ENCODE measurements around the gene ZSWIM8.

Gene ZSWIM8

DNA sequence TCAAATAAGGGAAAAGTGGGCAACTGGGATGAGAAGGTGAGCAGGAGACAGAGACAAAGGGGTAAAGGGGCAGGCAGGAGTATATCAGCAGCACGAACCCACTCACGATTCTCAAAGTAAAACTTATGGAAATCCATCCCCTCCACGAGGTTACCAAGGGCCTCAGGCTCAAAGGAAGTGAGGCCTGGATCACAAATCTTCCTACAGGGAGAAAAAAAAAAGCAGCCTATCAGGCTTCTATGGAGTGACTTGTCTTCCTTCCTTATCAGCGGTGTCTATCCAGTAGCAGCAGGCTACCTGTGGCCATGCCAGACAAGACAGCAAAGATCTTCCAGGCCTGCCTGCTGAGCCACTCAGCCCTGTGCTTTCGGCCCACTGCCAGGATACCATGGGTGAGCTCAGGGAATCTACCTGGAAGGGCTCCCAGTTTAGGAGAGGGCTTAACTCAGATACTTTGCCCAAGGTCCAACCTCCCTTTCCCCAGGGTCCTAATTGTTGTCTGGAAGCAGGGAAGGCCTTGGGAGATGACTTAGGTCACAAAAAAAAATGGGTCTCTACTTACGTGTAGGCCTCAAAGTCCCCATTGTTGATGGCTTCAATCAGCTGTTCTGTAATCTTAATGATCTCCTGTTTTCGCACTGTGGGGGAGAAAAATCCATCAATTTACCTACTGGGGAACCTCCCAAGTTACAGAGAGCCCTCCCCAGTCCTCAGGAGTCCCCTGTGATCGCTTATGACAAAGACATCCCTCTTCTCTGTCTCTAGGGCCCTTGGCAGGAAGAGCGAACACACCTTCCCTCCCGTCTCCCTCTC, 31.7 kb downstream of the ZSWIM8 start:
- CTCF ChIA-PET = interaction anchor here (0.7 to 1.5 kb wide), 5 partner anchors 9 to 390 kb away, joined by 3 to 13 read pairs (median 4); no protein-coding TSS in a partner anchor
- Histone ChIP-seq H3K36me3 (ENCODE audit: control insufficient read depth in 2 of 2, insufficient read depth in 1 of 2, low read length in 2 of 2) (peaks cover 4 to 50% of the 10 kb centered on the region in 2 experiments; a peak in 2 of 3 replicates), H3K4me1 (ENCODE audit: control insufficient read depth, insufficient read depth, low read length) (no peaks in the 10 kb centered on the region)

DNA sequence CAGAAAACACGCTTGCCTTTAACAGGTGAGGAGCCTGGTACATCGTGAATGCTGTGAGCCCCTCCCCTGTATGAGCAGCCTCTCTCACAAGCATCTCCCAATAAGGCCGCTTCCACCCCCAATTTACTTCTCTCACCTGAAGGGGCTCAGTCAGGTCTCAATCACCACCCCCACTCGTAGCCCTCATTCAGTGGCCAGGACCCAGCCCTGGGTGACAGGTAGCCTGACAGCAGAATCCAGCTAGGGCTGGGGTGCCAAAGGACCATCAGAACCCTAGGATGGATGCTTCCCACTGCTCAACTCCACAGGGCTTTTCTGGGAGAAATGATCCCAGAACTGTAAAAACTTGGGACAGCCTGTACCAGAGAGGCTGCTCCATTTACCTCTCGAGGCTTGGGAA, 32.4 kb downstream of the ZSWIM8 start:
- Histone ChIP-seq H3K36me3 (ENCODE audit: control insufficient read depth in 2 of 2, insufficient read depth in 1 of 2, low read length in 2 of 2) (peaks cover 4 to 53% of the 10 kb centered on the region in 2 experiments; a peak in 2 of 3 replicates), H3K4me1 (ENCODE audit: control insufficient read depth, insufficient read depth, low read length) (no peaks in the 10 kb centered on the region), H3K4me3 (ENCODE audit: low read depth, low read length) (no peak overlapping the region), H3K9me3 (ENCODE audit: control insufficient read depth, insufficient read depth, low read depth, low read length) (no peaks in the 10 kb centered on the region), H3K27ac (ENCODE audit: extremely low read depth, low read depth, low read length) (no peak overlapping the region)
- TF ChIP-seq ZNF776 (tag by site-specific recombination; IDR thresholded peaks at IDR 0.05; ENCODE audit: borderline replicate concordance) (no peak), ZNF664 (tag by site-specific recombination; IDR thresholded peaks at IDR 0.05) (no peak), ZNF174 (tag by site-specific recombination; IDR thresholded peaks at IDR 0.05) (no peak), ZNF747 (tag by site-specific recombination; IDR thresholded peaks at IDR 0.05) (no peak), HOXD13 (CRISPR knock-in tag; IDR thresholded peaks at IDR 0.05; ENCODE audit: borderline replicate concordance) (no peak), KLF16 (tag by site-specific recombination; IDR thresholded peaks at IDR 0.05) (no peak), ZNF341 (tag by site-specific recombination; IDR thresholded peaks at IDR 0.05; ENCODE audit: low read depth) (no peak), ZNF558 (tag by site-specific recombination; IDR thresholded peaks at IDR 0.05) (no peak), ZNF248 (tag by site-specific recombination; IDR thresholded peaks at IDR 0.05) (no peak), ZNF133 (tag by site-specific recombination; IDR thresholded peaks at IDR 0.05) (no peak), SCRT2 (tag by site-specific recombination; IDR thresholded peaks at IDR 0.05) (no peak), ZNF16 (tag by site-specific recombination; IDR thresholded peaks at IDR 0.05; ENCODE audit: low read depth) (no peak), ZNF354C (tag by site-specific recombination; IDR thresholded peaks at IDR 0.05; ENCODE audit: borderline replicate concordance, low read depth) (no peak), ZNF701 (tag by site-specific recombination; IDR thresholded peaks at IDR 0.05) (no peak)
- TF ChIP-seq, protein P1, sequence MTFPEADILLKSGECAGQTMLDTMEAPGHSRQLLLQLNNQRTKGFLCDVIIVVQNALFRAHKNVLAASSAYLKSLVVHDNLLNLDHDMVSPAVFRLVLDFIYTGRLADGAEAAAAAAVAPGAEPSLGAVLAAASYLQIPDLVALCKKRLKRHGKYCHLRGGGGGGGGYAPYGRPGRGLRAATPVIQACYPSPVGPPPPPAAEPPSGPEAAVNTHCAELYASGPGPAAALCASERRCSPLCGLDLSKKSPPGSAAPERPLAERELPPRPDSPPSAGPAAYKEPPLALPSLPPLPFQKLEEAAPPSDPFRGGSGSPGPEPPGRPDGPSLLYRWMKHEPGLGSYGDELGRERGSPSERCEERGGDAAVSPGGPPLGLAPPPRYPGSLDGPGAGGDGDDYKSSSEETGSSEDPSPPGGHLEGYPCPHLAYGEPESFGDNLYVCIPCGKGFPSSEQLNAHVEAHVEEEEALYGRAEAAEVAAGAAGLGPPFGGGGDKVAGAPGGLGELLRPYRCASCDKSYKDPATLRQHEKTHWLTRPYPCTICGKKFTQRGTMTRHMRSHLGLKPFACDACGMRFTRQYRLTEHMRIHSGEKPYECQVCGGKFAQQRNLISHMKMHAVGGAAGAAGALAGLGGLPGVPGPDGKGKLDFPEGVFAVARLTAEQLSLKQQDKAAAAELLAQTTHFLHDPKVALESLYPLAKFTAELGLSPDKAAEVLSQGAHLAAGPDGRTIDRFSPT (tag by site-specific recombination; IDR thresholded peaks at IDR 0.05) = no peak
- TF ChIP-seq, protein P2, sequence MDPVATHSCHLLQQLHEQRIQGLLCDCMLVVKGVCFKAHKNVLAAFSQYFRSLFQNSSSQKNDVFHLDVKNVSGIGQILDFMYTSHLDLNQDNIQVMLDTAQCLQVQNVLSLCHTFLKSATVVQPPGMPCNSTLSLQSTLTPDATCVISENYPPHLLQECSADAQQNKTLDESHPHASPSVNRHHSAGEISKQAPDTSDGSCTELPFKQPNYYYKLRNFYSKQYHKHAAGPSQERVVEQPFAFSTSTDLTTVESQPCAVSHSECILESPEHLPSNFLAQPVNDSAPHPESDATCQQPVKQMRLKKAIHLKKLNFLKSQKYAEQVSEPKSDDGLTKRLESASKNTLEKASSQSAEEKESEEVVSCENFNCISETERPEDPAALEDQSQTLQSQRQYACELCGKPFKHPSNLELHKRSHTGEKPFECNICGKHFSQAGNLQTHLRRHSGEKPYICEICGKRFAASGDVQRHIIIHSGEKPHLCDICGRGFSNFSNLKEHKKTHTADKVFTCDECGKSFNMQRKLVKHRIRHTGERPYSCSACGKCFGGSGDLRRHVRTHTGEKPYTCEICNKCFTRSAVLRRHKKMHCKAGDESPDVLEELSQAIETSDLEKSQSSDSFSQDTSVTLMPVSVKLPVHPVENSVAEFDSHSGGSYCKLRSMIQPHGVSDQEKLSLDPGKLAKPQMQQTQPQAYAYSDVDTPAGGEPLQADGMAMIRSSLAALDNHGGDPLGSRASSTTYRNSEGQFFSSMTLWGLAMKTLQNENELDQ (tag by site-specific recombination; IDR thresholded peaks at IDR 0.05; ENCODE audit: low read depth) = no peak
- TF ChIP-seq, protein P3, sequence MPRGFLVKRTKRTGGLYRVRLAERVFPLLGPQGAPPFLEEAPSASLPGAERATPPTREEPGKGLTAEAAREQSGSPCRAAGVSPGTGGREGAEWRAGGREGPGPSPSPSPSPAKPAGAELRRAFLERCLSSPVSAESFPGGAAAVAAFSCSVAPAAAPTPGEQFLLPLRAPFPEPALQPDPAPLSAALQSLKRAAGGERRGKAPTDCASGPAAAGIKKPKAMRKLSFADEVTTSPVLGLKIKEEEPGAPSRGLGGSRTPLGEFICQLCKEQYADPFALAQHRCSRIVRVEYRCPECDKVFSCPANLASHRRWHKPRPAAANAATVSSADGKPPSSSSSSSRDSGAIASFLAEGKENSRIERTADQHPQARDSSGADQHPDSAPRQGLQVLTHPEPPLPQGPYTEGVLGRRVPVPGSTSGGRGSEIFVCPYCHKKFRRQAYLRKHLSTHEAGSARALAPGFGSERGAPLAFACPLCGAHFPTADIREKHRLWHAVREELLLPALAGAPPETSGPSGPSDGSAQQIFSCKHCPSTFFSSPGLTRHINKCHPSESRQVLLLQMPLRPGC (tag by site-specific recombination; IDR thresholded peaks at IDR 0.05) = no peak
- TF ChIP-seq, protein P4, sequence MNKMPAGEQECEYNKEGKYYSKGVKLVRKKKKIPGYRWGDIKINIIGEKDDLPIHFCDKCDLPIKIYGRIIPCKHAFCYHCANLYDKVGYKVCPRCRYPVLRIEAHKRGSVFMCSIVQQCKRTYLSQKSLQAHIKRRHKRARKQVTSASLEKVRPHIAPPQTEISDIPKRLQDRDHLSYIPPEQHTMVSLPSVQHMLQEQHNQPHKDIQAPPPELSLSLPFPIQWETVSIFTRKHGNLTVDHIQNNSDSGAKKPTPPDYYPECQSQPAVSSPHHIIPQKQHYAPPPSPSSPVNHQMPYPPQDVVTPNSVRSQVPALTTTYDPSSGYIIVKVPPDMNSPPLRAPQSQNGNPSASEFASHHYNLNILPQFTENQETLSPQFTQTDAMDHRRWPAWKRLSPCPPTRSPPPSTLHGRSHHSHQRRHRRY (tag by site-specific recombination; IDR thresholded peaks at IDR 0.05) = no peak
- CTCF ChIA-PET = interaction anchor here (0.6 to 0.7 kb wide), 3 partner anchors 26 to 412 kb away, joined by 3 to 4 read pairs (median 3); no protein-coding TSS in a partner anchor
- POLR2A ChIA-PET = no interaction called here

More for the DNA sequence above, 31.7 kb downstream of the ZSWIM8 start:
- no peak overlapping the region for H3K4me3 ChIP-seq (ENCODE audit: low read depth, low read length)
- H3K9me3 ChIP-seq (ENCODE audit: control insufficient read depth, insufficient read depth, low read depth, low read length) = no peaks in the 10 kb centered on the region
- H3K27ac ChIP-seq (ENCODE audit: extremely low read depth, low read depth, low read length) = no peak overlapping the region
- TF ChIP-seq ZNF335 (tag by site-specific recombination; conservative IDR thresholded peaks at IDR 0.05) = no peak
- TF ChIP-seq, protein P5, sequence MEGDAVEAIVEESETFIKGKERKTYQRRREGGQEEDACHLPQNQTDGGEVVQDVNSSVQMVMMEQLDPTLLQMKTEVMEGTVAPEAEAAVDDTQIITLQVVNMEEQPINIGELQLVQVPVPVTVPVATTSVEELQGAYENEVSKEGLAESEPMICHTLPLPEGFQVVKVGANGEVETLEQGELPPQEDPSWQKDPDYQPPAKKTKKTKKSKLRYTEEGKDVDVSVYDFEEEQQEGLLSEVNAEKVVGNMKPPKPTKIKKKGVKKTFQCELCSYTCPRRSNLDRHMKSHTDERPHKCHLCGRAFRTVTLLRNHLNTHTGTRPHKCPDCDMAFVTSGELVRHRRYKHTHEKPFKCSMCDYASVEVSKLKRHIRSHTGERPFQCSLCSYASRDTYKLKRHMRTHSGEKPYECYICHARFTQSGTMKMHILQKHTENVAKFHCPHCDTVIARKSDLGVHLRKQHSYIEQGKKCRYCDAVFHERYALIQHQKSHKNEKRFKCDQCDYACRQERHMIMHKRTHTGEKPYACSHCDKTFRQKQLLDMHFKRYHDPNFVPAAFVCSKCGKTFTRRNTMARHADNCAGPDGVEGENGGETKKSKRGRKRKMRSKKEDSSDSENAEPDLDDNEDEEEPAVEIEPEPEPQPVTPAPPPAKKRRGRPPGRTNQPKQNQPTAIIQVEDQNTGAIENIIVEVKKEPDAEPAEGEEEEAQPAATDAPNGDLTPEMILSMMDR (tag by site-specific recombination; IDR thresholded peaks at IDR 0.05) = no peak
- TF ChIP-seq ZNF626 (tag by site-specific recombination; IDR thresholded peaks at IDR 0.05) = no peak
- no peak for TF ChIP-seq ZNF146 (tag by site-specific recombination; IDR thresholded peaks at IDR 0.05)
- no peak for TF ChIP-seq ZNF391 (tag by site-specific recombination; IDR thresholded peaks at IDR 0.05; ENCODE audit: borderline replicate concordance, low read depth)
- no peak for TF ChIP-seq ZNF155 (tag by site-specific recombination; IDR thresholded peaks at IDR 0.05)
- no peak for TF ChIP-seq ZNF558 (tag by site-specific recombination; IDR thresholded peaks at IDR 0.05)
- no peak for TF ChIP-seq SP7 (tag by site-specific recombination; IDR thresholded peaks at IDR 0.05)
- TF ChIP-seq ZNF560 (tag by site-specific recombination; IDR thresholded peaks at IDR 0.05; ENCODE audit: borderline replicate concordance) = no peak
- POLR2A ChIA-PET = no interaction called here

Data from HEK293 (cell line).